Pancreas (tissue), 10 donors: ENCODE data around the gene OBSL1. TPM values are rescaled to one million over a fixed set of nuclear protein-coding genes. Genes with fewer than 3 reads are reported as not detected.

Experiments used
- ATAC-seq, 4 donors: fragments of 200-7000 bp; cut with Tn5 transposase; one replicate each; pipeline versions ENCODE4 v1.8.0 to v1.9.1; 2020; ENCODE audit warnings: mild to moderate bottlenecking in 4 of 4, moderate library complexity in 4 of 4
- DNase-seq, 6 donors: peaks; one replicate each; pipeline ENCODE4 v3.0.0-alpha.2; 2020
- FAIRE-seq: peaks from 2 replicates; lab custom pipeline; 2012; peaks lifted over from hg19 to GRCh38; lab: Jason Lieb, UNC
- H3K27ac ChIP-seq, 4 donors: fragments of 200-600 bp; sonication (generic); 1 replicate in 3 of 4; 2 replicates in 1 of 4; pipeline versions ENCODE4 v1.5.0 to v1.8.0; 2020
- H3K27me3 ChIP-seq, 4 donors: fragments of 200-600 bp; one replicate each; pipeline ENCODE4 v1.8.0; 2021
- H3K36me3 ChIP-seq, 3 donors: fragments of 200-600 bp; sonication (generic) in 1 of 3; one replicate each; pipeline versions ENCODE4 v1.5.0 to v1.8.0; 2020 to 2021
- H3K4me1 ChIP-seq, 3 donors: fragments of 200-600 bp; one replicate each; pipeline ENCODE4 v1.8.0; 2021
- H3K4me3 ChIP-seq, 4 donors: fragments of 200-600 bp; sonication (generic) in 2 of 4; one replicate each; pipeline versions ENCODE4 v1.5.0 to v1.8.0; 2020 to 2021
- H3K9me3 ChIP-seq, 4 donors: fragments of 200-600 bp; one replicate each; pipeline ENCODE4 v1.8.0; 2021
- WGBS, 2 donors: extraction: QIAGEN DNeasy Blood & Tissue Kit; methylation state at CpG; one replicate each; pipeline ENCODE4 v1.1.7; 2013; 5-methylcytosine and 5-hydroxymethylcytosine counted together
- intact Hi-C, 3 donors: fragments of 100-400 bp; cut with DNase I; formaldehyde crosslinking; loops; one replicate each; pipeline versions ENCODE4 v1.11.1 to v1.14.2; 2022
- polyA plus RNA-seq, 2 donors: library from polyadenylated mRNA; stranded (reverse); fragments of 200-250 nt; gene quantifications; one replicate each; pipeline ENCODE4 v1.2.3, GENCODE V29; 2013
- total RNA-seq, 6 donors: library from RNA; stranded (reverse); fragmentation: NEBNext Ultra II Directional in 4 of 6; extraction: Animal tissue kit (Norgen Biotek cat#: 25700) in 4 of 6; gene quantifications; one replicate each; pipeline versions ENCODE4 v1.2.1 to v1.2.4, GENCODE V29; 2021 to 2023
- TF ChIP-seq, protein P1 (sequence below), 4 donors: fragments of 200-600 bp; sonication (generic) in 3 of 4; IDR thresholded peaks; one replicate each; pipeline versions ENCODE4 v1.5.0 to v1.8.0; 2021; ENCODE audit warnings: antibody characterized with exemption in 4 of 4
- donor health status: healthy with polysubstance abuse.
- donor health status: DM: no; HTN: no; CAD: no; lungs with moderate emphysema.
- donor health status: DM: no; HTN: no; CAD: no.
- donor health status: control.
- donor health status: control.
- donor health status: Bipolar disorder and iron deficiency.
- donor health status: DM: yes; HTN: yes; CAD: no.
- donor health status: DM: no; HTN: no; CAD: no.
- donor health status: DM: no; HTN: no; CAD: no.
- donor health status: DM: yes; HTN: yes; CAD: no.

Gene OBSL1
- total and polyA plus RNA-seq, 8 donors: 54.7 to 332 (median 74.0) TPM

DNA sequence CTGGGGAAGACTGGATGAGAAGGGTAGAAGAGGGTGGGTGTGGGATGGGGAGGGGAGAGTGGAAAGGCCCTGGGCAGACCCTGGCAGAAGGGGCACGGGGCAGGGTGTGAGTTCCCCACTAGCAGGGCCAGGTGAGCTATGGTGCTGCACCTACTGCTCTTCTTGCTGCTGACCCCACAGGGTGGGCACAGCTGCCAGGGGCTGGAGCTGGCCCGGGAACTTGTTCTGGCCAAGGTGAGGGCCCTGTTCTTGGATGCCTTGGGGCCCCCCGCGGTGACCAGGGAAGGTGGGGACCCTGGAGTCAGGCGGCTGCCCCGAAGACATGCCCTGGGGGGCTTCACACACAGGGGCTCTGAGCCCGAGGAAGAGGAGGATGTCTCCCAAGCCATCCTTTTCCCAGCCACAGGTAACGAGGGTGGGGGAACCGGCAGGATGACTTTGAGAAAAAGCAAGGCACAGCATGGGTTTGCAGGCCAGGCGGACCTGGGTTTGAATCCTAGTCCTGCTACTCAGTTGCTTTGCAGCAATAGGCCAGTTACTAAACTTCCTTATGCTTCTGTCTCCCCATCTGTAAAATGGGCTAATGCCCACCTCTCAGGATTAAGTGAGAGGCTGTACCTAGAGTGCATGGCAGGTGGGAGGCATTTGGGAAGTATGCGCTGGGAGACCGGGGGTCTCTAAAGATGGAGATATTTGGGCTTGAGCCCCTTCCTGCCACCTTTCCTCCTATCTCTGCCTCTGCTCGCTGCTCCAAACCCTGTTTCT, 1.1 kb upstream of the OBSL1 start, which contains the start of gene INHA:
Gene INHA, plus strand, starts transcription at position 74 of the 765 bp plus-strand sequence. Its CDS starts 65 bp downstream, at position 139.
- intact Hi-C loops: no loop called here
- Histone ChIP-seq H3K27ac (peak within 1 kb of the TSS; percentile 79 to 83 (median 81)), H3K27me3 (no peaks in the 10 kb centered on the region), H3K4me1 (peaks cover 4 to 10% (median 8%) of the 10 kb centered on the region in 3 donors), H3K4me3 (peak within 1 kb of the TSS; percentile 63 to 96 (median 82)), H3K36me3 (peaks cover 0 to 1% (median 0%) of the 10 kb centered on the region in 3 donors), H3K9me3 (no peaks in the 10 kb centered on the region)
- TF ChIP-seq, protein P1, sequence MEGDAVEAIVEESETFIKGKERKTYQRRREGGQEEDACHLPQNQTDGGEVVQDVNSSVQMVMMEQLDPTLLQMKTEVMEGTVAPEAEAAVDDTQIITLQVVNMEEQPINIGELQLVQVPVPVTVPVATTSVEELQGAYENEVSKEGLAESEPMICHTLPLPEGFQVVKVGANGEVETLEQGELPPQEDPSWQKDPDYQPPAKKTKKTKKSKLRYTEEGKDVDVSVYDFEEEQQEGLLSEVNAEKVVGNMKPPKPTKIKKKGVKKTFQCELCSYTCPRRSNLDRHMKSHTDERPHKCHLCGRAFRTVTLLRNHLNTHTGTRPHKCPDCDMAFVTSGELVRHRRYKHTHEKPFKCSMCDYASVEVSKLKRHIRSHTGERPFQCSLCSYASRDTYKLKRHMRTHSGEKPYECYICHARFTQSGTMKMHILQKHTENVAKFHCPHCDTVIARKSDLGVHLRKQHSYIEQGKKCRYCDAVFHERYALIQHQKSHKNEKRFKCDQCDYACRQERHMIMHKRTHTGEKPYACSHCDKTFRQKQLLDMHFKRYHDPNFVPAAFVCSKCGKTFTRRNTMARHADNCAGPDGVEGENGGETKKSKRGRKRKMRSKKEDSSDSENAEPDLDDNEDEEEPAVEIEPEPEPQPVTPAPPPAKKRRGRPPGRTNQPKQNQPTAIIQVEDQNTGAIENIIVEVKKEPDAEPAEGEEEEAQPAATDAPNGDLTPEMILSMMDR (IDR thresholded peaks at IDR 0.05): no peak
- FAIRE-seq (no peak), DNase-seq (peak in 1 of 6 donors; percentile 77), ATAC-seq (no peak)
- 68 to 71% methylated on average over 13 of the region's 13 CpGs for WGBS, 2 donors

- H3K9me3 ChIP-seq: no peaks in the 10 kb centered on the region
- TF ChIP-seq, protein P1 (IDR thresholded peaks at IDR 0.05): no peak
- no peak for FAIRE-seq
- peak in 2 of 4 donors; percentile 2 to 38 for ATAC-seq
- intact Hi-C loops: no loop called here
- H3K4me3 ChIP-seq: peak overlapping the region; percentile 63 to 96 (median 82)
- H3K36me3 ChIP-seq: peaks cover 0 to 9% (median under 1%) of the 10 kb centered on the region in 3 donors
- DNase-seq: peak in 3 of 6 donors; percentile 56 to 86 (median 68)
- peaks cover 4 to 10% (median 8%) of the 10 kb centered on the region in 3 donors for H3K4me1 ChIP-seq
- H3K27me3 ChIP-seq: no peaks in the 10 kb centered on the region
- H3K27ac ChIP-seq: peak overlapping the region; percentile 79 to 83 (median 81)
- WGBS, 2 donors: 0% methylated on average over 25 to 55 of the region's 55 CpGs
Measured at GRCh38 chr2:219570924-219571310, 422 bp downstream of the OBSL1 start.

DNA sequence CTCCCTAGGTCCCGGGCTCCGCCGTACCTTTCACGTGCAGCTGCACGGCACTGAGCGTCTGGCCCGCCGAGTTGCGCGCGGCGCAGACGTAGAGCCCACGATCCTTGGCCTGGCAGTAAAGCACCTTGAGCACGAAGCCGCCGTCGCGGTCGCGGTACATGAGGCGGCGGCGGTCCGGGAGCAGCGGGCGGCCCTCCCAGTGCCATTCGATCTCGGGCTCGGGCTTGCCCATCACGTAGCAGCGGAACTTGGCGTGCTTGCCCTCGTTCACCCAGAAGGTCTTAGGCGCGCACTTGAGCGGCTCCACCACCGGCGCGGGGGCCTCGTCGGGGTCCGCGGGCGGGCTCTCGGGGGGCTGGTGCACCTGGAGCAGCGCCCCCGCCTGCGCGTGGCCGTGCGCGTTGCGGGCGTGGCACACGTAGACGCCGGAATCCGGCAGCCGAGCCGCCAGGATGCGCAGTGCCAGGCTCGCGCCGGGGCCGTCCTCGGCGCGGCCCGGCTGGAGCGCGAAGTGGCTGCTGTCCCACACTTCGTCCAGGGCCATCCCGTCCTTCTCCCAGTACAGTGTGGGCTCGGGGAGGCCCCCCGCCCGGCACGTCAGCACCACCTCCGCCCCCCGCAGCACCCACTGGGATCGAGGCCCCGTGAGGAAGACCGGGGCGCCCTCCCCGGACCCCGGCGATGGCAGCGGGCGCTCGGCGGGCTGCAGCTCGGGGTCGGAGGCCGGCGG, 980 bp downstream of the OBSL1 start:
- peak overlapping the region; percentile 63 to 96 (median 82) for H3K4me3 ChIP-seq
- TF ChIP-seq, protein P1 (IDR thresholded peaks at IDR 0.05): no peak
- peak; percentile 24 to 55 (median 30) for ATAC-seq

GRCh38 chr2:219569635-219570034, 1.7 kb downstream of the OBSL1 start:
- Histone ChIP-seq H3K9me3 (no peaks in the 10 kb centered on the region), H3K36me3 (peaks cover 0 to 9% (median 9%) of the 10 kb centered on the region in 3 donors), H3K4me3 (peak overlapping the region in 2 of 4 donors; percentile 78 to 85), H3K27me3 (no peaks in the 10 kb centered on the region), H3K4me1 (peaks cover 4 to 8% (median 6%) of the 10 kb centered on the region in 3 donors), H3K27ac (no peak overlapping the region)
- no peak for FAIRE-seq
- intact Hi-C loops: no loop called here
- ATAC-seq: no peak
- WGBS, 2 donors: 83 to 91% methylated on average over 6 of the region's 6 CpGs
- no peak for DNase-seq
- TF ChIP-seq, protein P1 (IDR thresholded peaks at IDR 0.05): no peak

More for the DNA sequence above, 980 bp downstream of the OBSL1 start:
- FAIRE-seq (no peak), DNase-seq (peak in 3 of 6 donors; percentile 67 to 84 (median 80))
- intact Hi-C loops: no loop called here
- Histone ChIP-seq H3K27me3 (no peaks in the 10 kb centered on the region), H3K9me3 (no peaks in the 10 kb centered on the region), H3K4me1 (peaks cover 4 to 8% (median 6%) of the 10 kb centered on the region in 3 donors), H3K27ac (peak overlapping the region; percentile 79 to 83 (median 81)), H3K36me3 (peaks cover 0 to 9% (median 6%) of the 10 kb centered on the region in 3 donors)
- WGBS, 2 donors: 9 to 17% methylated on average over 66 to 95 of the region's 95 CpGs
